Mesenteric fat pad (tissue), 1 donor: ENCODE results near the gene TBC1D9. TPM values are rescaled to one million over a fixed set of nuclear protein-coding genes. Genes with fewer than 3 reads are reported as not detected.
"Not testable (repeated sequence)": the region's sequence is repeated elsewhere in the genome, so short reads cannot be mapped to it uniquely, and the experiment has no call there.

Experiments
- DNase-seq: peaks from one replicate; pipeline ENCODE4 v3.0.0-alpha.2; 2020; ENCODE audit warnings: low spot score
- total RNA-seq: library from RNA; stranded (reverse); fragmentation: NEBNext Ultra II Directional; extraction: Animal tissue kit (Norgen Biotek cat#: 25700); gene quantifications from one replicate; pipeline ENCODE4 v1.2.1, GENCODE V29; 2021
- donor health status: DM: yes; HTN: yes; CAD: no.

TBC1D9 gene
- total RNA-seq, 1 donor from 2014 or later: 55.5 TPM

- no peak for DNase-seq
Measured at GRCh38 chr4:140754918-140755773, 1.0 kb downstream of the TBC1D9 start.

- no peak for DNase-seq
Measured at GRCh38 chr4:140753329-140753728, 2.9 kb downstream of the TBC1D9 start.

- DNase-seq: no peak
Measured at GRCh38 chr4:140752291-140753068, 3.7 kb downstream of the TBC1D9 start.

- DNase-seq: no peak
Measured at GRCh38 chr4:140750470-140750869, 5.7 kb downstream of the TBC1D9 start.

GRCh38 chr4:140748171-140748570, 8.0 kb downstream of the TBC1D9 start:
- no peak for DNase-seq

GRCh38 chr4:140746546-140746945, 9.6 kb downstream of the TBC1D9 start:
- not testable (repeated sequence) for DNase-seq

- no peak for DNase-seq
Measured at GRCh38 chr4:140744421-140744820, 11.8 kb downstream of the TBC1D9 start.

GRCh38 chr4:140743194-140743931, 12.8 kb downstream of the TBC1D9 start:
- DNase-seq: no peak

GRCh38 chr4:140742838-140743193, 13.4 kb downstream of the TBC1D9 start:
- DNase-seq: no peak

- DNase-seq: no peak
Measured at GRCh38 chr4:140740906-140741670, 15.1 kb downstream of the TBC1D9 start.

- no peak for DNase-seq
Measured at GRCh38 chr4:140740422-140740821, 15.8 kb downstream of the TBC1D9 start.

GRCh38 chr4:140739971-140740370, 16.2 kb downstream of the TBC1D9 start:
- DNase-seq: no peak

- no peak for DNase-seq
Measured at GRCh38 chr4:140738139-140738538, 18.0 kb downstream of the TBC1D9 start.

GRCh38 chr4:140736669-140737343, 19.4 kb downstream of the TBC1D9 start:
- no peak for DNase-seq

GRCh38 chr4:140735779-140736391, 20.3 kb downstream of the TBC1D9 start:
- DNase-seq: no peak

- DNase-seq: no peak
Measured at GRCh38 chr4:140735317-140735716, 20.9 kb downstream of the TBC1D9 start.

- no peak for DNase-seq
Measured at GRCh38 chr4:140732780-140733179, 23.4 kb downstream of the TBC1D9 start.

- no peak for DNase-seq
Measured at GRCh38 chr4:140729344-140730049, 26.7 kb downstream of the TBC1D9 start.

- no peak for DNase-seq
Measured at GRCh38 chr4:140726776-140727500, 29.2 kb downstream of the TBC1D9 start.
